GM19023 (cell line): ENCODE data around the gene TRAPPC3.
"Not testable (repeated sequence)": the region's sequence is repeated elsewhere in the genome, so short reads cannot be mapped to it uniquely, and the experiment has no call there.

ENCODE experiments used
- ATAC-seq: cut with Tn5 transposase; IDR thresholded peaks from one replicate; pipeline ENCODE4 v1.9.1; 2021; ENCODE audit warnings: mild to moderate bottlenecking, moderate library complexity; ENCODE audit not compliant: unreplicated experiment

Gene TRAPPC3

DNA sequence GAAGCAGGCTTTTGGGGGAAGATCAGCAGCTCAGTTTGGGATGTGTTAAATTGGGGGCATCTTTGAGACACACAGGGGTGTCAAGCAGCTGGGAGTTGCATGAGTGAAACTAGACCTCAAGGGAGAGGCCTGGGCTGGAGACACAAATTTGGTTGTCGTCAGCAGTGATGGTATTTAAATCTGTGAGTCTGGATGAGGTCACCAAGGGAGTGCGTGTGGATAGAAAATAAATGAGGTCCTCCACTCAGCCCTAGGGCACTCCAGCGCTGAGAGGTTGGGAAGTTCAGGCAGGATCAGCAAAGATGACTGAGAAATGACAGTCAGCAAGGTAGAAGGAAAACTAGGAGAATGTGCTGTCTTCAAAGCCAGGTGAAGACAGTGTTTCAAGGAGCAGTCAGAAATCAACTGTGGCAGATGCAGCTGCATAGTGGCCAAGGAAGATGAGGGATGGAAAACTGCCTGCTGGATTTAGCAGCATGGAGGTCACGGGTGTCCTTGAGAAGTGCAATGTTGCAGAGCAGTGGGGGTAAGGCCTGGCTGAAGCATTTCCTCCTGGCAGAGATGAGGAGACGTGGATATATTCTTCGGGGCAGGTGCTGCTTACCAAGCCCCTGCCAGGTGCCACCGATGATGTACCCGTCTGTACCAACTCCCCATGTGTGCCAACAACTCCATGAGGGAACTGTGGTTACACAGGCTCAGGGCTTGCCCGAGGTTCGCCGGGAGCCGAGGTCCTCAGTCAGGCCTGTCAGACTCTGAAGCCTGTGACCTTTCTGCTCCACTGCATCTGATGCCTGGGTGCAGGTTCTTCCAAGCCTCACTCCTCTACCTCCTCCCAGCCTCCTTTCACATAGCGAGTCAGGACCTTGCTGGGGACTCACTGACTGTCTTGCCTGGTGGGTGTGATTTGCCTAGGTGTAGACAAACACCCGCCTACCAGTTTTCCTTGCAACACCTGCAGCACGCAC lies 17.9 kb upstream of the TRAPPC3 start:
- ATAC-seq, result no peak

DNA sequence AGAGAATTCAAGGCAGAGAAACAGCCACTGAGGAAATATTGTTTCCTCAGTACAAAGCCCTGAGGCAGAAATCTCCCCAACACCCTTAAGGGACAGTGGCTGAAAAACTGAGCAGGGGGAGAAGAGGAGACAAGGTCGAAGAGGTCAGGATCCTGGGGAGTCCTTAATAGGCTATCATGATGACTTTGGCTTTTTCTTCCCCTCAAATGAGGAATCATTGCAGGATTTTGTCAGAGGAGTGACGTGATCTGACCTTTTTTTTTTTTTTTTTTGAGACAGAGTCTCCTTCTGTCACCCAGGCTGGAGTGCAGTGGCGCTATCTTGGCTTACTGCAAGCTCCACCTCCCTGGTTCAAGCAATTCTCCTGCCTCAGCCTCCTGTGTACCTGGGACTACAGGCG lies 16.9 kb upstream of the TRAPPC3 start:
- no peak for ATAC-seq

DNA sequence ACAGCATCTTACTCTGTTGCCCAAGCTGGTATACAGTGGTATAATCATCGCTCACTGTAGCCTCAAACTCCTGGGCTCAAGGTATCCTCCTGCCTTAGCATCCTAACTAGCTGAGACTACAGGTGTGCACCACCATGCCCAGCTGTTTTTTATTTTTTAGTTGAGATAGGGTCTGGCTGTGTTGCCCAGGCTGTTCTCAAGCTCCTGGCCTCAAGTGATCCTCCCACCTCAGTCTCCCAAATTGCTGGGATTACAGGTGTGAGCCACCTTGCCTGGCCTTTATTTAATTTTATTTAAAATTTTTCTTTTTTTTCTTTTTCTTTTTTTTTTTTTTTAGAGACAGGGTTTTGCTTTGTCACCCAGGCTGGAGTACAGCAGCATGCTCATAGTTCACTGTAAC lies 15.9 kb upstream of the TRAPPC3 start:
- ATAC-seq, result no peak

DNA sequence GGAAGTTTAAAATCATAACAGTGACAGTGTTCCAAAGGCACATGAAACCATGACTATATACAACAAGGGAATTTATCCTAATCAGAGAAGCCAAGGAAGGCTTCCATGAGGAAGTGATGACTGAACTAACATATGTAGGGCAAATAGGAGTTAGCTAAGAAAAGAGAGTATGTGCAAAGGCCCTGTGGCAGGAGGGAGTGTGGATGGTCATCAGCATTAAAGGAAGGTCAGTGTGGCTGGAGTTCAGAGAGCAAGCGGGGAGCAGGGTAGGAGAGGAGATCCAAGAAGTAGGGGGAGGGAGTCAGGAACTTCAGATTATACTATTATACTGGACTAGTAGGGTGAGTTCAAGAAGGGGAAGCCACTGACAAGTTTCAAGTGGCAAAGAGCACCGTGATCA lies 15.1 kb upstream of the TRAPPC3 start:
- no peak for ATAC-seq

DNA sequence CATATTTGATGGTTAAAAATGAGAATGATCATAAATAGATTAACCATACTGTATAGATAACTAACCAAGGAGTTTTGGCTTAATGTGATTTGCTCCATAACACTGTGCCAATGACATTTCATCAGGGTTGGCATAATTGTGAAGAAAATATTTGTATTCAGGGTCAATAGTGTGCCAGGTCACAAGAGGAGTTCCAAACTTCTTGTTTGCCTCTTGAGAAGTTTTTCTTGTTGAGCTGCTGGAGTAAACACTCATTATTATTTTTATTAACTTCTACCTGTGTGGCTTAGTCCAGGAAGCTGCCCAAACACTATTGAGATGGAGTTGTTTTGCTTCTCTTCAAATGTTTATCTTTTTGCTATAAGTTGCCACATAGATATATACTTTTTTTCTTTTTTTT lies 14.1 kb upstream of the TRAPPC3 start:
- ATAC-seq, result no peak

DNA sequence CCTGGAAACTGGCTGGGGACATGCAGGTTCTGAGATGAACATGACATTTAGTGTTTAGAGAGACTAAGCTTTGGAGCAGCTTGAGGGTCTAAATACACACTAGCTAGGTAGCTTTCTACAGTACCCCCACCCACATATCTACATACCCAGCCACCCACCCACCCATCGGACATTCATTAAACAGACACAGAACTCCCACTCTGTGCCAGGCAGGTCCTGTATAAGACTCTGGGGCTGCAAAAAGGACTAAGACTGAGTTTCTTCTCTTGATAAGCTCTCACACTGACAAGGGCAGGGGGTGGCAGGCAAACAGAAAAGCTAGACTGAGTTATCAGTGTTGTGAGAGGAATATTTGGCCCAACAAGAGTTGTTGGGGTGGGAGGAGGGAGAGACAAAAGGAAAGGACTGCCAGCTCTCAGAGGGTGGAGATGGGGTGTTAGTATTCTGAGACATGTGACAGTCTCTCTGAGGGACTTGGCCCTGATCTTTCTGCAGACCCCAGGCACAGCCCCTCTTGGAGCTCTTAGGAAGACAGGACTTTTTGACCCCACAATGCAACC lies 13.5 kb upstream of the TRAPPC3 start:
- ATAC-seq, result no peak

DNA sequence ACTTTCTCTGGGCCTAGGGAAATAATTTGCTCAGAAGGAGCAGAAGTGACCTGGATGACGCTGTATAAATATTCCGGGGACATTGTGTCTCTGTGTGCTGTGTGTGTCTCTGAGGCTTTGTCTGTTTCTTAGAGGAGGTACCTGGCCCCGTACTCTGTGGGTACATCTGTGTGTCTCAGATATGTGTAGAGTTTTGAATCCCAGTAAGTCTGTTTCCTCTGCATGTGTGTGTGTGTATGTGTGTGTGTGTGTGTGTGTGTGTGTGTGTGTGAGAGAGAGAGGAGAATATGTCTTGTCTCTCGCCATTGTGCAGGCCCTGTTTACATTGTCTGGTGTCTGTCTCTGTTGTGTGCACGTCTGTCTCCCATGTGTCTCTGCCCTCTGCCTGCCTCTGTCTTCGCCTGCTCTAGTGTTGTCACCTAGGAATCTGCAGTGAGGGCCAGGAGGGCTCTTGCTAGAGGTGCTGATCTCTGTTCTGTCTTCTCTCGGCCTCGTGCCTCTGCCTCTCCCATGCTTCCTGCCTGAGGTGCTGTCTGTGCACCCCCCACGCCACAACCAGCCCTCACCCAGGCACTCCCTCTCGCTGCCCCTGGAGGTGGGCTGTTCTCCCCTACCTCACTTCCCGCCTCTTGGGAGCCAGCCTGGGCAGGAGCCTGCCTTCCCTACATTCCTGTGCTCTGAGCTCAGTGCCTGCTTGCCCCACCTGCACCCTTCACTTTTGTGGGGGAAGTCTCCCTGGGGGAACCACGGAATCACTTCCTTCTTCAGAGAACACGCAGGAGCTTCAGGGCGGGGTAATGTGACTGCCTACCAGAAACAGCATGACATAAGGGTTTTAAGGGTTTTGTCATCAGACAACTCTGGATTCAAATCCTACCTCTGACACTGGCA lies 12.6 kb upstream of the TRAPPC3 start:
- no peak for ATAC-seq

DNA sequence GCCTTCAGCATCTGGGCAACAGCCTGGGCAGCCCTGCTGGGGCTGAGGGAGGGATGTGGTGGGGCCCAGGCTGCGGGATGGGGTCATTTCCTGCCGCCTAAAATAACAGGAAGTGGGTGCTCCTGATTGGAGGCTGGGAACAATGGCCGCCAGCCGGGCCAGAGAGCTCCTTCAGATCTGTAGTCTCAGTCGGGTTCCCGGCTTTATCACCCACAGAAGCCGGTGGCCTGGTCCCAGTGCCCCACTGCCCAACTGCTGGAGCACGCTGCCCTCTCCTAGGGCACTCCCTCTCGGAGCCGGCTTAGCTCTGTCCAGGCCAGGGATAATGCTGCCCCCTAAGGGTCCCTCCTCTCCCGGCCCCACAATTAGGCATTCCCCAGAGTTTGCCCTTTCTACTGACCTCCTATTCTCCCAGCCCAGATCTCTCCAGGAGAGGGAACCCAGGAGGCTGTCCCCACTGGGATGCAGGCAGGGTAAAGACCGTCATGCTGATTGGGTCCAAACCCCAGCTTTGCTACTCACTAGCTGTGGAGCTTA lies 11.7 kb upstream of the TRAPPC3 start:
- peak; percentile 44 for ATAC-seq

DNA sequence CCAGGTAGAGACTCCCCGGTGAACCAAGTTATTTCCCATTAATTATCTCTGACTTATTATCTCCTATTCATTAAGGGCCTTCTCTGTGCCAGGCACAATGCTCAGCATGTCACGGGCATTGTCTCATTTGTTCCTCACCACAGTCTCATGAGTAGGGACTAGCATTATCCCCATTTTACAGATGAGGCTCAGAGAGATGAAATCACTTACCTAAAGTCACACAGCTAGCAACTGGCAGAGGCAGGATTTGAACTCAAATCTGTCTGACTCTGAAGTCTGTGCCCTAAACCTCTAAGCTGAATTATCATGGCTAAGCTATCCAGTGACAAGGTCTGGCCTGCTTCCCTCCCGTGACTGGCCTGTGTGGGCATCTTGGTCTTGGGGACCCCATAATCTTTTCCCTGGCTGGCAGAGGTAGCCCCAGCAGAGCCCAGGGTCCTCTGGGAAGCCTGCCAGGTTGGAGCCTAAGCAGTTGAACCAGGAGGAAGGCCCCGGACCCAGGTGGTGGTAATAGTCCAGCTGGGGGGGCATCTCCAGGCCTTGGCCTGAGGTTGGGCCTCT lies 11.2 kb upstream of the TRAPPC3 start:
- ATAC-seq, result no peak

DNA sequence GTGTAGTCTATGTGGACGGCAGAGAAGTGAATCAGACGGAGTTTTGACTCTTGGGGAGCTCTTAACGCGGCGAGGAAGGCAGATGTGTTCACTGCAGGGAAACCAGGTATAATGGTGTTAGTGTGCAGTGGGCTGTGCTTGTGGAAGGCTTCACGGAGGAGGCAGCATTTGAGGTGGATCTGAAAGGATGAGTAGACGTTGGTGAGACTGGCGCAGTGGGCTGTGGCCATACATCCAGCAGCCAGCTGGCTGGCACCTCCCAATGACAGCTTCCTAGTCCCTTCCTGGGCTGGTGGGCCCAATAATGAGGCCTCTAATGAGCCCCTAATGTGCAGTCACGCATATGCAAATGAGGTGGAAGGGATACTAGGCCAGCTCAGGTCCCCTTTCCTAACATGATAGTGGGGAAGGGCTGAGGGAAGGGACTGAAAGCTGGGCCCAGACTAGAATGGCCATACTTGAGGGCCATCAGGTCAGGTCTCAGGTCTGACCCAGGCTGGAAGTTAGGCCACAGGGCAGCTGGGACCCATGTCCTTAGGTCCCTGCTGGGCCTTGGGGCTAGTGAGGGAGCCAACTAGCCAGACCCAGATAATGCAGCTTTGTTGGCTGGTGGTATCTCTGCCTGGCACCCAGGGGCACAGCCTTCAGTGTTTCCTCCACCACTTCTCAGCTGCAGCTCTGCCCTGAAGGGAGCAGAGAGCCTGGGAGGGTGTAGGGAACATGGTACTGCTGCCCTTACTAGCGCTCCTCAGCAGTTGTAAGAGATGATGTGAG lies 10.5 kb upstream of the TRAPPC3 start:
- ATAC-seq, result no peak

DNA sequence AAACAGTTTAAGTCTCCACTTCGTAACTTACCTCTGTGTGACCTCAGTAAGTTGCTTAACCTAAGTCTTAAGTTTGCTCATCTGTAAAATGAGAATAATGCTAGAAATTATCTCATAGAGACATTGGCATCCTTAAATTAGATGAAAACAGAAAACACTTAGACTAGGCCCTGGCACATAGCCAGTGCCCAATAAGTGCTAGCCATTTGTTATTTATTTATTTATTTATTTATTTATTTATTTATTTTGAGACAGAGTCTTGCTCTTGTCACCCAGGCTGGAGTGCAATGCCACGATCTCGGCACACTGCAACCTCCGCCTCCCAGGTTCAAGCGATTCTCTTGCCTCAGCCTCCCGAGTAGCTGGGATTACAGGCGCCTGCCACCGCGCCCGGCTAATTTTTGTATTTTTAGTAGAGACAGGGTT lies 9.6 kb upstream of the TRAPPC3 start:
- not testable (repeated sequence) for ATAC-seq

DNA sequence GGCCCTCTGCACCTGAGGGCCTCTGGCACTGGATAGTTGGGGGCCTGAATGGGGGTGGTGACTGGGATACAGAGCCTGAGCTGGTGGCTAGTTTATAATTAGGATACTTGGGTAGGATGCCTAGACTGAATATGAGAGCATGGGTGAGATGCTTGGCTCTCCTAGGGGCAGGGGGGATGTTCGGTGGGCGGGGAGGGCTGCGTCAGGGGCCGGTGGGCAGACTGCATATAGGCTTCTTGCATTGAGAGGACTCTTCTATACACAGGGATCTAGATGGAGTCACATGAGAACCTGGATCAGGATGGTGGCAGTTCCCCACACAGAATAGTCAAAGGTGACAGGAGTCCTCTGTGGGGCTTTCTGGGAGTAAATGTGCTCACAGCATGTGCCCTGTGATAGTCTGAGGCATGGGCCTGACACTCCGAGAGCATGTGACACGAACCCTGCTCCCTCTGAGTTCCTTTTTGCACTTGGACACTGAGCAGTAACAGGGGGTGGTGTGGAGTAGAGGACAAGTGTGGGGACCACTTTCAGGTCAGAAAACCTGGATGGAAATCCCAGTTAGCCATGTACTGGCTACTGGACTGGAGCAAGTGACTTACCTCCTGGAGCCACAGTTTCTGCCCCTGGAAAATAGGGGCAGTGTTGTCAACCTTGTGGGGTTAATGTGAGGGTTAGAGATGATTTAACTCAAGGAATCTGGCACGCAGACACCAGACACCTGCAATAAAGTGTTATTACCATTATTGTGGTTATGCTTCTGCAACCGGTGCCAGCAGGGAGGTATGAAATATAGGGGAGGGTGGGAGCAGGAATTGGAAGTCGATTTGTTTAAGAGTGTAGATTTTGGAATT lies 8.9 kb upstream of the TRAPPC3 start:
- ATAC-seq, result no peak

DNA sequence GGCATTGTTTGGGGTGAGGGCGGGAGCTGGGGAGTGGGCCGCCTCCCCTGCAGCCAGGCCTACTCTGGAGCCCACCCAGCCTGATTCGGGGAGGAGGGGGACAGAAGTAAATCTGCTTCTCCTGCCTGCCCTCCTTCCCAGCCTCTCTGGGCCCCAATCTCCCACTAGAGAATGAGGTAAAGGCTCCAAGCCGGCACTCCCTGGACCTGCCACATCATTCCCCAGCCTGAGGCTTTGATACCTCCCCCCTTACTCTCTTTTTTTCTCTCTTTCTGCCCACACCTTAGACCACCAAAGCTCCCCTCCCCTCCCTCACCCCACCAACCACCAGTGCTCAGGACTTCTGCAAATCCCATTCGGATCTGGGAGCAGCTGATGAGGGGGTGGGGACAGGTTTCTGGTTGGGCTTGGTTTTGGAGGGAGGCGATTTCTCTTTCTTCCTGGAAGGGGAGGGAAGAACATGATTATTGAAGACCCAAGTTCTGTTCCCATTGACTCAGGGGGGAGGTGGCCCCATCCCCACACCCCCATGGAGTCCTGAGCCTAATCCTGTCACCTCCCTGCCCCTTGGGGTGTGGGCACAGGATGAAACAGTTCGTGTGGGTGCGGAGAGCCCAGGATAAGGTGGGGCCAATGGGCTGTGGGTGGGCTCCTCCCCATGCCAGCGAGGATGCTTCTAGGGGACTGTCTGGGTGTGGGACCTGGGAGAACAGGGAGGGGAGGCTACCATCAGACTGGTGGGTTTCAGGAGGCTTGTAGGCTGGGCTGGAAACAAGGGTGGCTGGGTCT lies 8.0 kb upstream of the TRAPPC3 start:
- no peak for ATAC-seq

DNA sequence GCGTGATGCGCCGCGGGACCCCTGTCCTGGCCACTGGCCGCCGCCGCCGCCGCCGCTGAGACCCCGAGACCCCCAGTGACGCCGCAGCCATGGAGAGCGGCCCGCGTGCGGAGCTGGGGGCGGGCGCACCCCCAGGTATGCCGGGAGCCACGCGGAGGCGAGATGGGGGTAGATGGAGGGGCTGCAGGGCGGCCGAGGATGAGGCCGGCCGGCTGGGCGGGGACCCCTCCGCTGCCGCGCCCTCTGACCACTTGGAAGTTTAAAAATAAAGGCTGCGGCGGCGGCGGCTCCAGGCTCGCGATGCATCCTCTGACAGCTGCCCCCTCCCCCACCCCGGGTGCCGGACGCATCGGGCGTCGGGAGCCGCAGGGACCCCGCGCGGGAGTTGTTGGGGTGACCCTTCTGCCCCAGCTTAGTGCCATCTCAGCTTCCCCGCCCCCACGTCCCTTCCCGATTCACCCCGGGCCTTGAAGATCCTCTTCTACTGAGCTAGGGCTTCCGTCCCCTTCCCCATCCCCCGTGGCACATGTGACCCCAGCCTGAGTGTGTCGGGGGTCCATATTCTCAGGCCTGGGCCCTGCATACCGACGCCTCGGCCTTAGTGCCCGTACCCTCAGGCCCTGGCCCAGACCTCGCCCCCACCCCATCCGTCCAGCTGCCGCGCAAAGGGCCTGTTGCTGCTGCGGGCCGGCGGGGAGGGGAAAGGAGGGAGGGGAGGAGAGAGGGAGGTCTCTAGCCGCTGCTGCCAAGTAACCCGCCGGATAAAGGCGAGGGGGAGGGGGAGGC lies 7.2 kb upstream of the TRAPPC3 start:
- peak; percentile 21 for ATAC-seq

DNA sequence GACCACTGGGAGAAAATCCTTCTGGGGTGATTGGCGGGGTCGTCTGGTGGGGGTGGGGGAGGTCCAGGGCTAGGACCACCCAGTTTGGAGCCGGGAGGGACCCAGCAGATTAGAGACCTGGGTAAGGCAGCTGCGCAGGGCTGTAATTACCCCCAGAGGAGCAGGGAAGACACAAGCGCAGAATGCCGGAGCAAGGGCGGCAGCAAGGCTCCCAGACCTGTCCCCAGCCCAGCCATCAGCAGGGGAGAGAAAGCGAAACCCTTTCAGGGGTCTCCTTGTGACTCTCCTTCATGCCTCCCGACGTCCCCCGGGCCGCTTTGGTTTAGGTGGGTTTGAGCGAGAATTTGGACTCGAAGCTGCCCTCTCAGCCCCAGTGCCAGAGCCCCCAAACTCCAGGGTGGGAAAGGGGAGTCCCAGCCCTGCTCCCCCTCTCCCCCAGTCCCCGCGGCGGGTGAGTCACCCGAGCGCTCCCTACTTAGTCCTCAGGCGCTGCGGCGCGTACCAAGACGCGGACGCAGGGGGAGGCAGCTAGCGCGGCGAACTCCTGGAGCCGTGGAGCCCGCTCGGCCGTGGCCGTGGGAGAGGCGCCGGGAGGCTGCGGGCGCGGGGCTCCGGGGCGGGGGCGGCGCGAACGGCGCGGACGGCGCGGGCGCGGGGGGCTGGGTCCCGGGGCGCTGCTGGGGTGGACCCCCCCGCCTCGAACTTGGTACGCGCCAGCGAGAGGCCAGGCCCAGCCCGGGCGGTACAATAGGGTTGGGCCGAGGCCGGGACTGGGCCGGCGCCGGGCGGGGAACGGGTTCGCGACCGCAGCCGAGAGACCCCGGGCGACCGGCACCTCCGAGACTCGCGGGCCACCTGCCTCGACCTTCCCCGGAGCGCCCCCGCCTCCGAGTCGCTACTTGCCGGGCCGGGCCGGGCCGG lies 6.4 kb upstream of the TRAPPC3 start, which contains the start of gene MAP7D1:
MAP7D1 (plus strand) TSS at position 753 of the 921 bp plus-strand sequence. CDS start 258 bp downstream, outside the sequence.
- ATAC-seq, result peak; percentile 52

DNA sequence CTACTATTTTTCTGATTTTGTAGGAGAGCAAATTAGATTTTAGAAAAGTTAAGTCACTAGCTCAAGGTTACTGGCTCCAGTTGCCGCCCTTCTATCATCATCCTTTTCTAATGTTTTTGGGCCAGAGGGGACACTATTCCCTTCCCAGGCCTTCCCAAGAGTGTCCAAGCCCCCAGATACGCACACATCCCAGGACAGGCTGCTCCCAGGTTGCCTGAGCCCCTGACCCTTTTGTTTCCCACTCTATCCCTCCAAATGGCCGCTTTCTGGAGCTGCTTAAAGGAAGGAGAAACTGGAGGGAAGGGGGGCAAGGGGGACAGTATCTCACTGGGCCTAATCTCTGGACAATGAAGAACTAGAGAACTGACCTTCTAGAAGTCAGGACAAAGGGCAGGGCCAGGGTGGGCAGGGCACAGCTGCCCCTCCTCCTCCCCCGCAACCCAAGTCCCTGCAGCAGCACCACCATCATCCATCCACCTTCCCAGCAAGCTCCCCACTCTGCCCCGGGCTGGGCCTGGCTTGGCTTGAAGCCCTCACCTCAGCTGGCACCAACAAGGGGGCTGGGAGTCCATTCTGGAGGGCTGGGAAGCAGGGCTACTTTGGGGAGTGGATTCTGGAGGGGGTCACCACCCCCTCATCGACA lies 5.6 kb upstream of the TRAPPC3 start:
- ATAC-seq, result no peak
